Activated CD4-positive, alpha-beta T cell treated with anti-CD3 and anti-CD28 coated beads for 1 hour (primary cell): Measurements from ENCODE around the gene LDLRAD2.
"Not testable (repeated sequence)": the region's sequence is repeated elsewhere in the genome, so short reads cannot be mapped to it uniquely, and the experiment has no call there.

Experiments
- DNase-seq: peaks from one replicate; pipeline ENCODE4 v3.0.0-alpha.2; 2020

The LDLRAD2 gene, protein sequence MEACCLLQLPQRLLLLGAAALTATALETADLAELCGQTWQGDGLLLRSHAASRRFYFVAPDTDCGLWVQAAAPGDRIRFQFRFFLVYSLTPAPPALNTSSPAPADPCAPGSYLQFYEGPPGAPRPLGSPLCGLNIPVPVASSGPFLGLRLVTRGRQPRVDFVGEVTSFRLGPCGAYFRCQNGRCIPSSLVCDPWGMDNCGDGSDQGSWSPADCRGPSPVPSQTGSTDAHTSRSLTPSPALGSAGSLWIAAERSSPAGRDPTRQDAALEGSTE

DNA sequence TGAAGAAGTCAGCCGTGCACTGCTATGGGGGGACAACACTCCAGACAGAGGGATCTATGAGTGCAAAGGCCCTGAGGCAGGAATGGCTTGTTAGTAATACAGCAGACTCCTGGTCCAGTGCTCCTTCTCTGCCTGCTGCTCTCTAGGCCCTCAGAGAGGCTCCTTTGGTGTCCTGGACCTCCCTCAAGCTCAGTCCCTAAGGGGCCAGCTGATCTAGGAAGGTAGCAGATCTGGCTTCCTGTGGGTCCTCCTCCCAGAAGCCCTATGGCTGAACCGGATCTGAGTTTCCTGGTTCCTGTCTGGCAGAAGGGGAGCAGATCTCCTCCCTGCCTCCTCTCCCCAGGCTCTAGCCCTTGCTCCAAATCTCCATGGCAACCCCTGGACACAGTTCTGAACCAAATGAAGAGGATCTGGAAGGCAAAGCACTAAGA lies at the start of gene LDLRAD2:
Gene LDLRAD2 (plus strand): TSS at position 391 of the 431 bp plus-strand sequence. CDS start 187 bp downstream, outside the sequence.
- DNase-seq: no peak

DNA sequence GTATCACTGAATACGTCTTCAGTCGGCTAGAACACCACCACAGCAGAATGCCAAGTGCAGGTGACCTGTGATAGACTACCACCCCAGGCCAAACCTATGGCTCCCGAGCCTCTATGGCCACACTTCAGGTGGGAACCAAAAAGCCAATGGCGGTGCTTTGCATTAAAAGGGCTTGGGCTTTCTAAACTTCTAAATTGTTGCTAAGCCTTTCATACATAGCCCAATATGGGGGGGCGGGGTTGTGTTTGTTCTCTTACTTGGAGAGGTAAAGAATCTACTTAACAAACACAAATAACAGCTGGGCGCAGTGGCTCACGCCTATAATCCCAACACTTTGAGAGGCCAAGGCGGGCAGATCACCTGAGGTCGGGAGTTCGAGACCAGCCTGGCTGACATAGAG lies 48.8 kb upstream of the LDLRAD2 start:
- DNase-seq: no peak

DNA sequence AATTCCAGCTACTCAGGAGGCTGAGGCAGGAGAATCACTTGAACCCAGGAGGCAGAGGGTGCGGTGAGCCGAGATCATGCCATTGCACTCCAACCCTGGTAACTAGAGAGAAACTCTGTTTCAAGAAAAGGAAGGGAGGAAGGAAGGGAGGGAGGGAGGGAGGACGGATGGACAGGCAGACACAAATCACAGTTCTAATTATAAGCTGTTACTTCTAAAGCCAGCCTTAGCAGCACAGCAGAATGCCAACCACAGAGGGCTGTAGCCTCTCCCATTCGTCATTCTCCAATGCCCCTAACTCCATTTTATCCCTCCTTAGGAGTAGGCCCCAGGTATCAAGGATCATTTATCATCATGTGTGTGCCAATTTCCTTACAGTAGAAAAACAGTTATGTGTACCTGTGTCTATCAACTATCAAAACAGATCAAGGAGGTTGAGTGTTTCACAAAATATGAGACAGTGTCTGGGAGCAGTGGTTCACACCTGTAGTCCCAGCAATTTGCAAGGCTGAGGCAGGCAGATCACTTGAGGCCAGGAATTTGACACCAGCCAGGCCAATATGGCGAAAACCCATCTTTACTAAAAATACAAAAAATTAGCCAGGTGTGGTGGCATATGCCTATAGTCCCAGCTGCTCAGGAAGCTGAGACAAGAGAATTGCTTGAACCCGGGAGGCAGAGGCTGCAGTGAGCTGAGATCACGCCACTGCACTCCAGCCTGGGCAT lies 48.2 kb upstream of the LDLRAD2 start:
- DNase-seq: no peak

DNA sequence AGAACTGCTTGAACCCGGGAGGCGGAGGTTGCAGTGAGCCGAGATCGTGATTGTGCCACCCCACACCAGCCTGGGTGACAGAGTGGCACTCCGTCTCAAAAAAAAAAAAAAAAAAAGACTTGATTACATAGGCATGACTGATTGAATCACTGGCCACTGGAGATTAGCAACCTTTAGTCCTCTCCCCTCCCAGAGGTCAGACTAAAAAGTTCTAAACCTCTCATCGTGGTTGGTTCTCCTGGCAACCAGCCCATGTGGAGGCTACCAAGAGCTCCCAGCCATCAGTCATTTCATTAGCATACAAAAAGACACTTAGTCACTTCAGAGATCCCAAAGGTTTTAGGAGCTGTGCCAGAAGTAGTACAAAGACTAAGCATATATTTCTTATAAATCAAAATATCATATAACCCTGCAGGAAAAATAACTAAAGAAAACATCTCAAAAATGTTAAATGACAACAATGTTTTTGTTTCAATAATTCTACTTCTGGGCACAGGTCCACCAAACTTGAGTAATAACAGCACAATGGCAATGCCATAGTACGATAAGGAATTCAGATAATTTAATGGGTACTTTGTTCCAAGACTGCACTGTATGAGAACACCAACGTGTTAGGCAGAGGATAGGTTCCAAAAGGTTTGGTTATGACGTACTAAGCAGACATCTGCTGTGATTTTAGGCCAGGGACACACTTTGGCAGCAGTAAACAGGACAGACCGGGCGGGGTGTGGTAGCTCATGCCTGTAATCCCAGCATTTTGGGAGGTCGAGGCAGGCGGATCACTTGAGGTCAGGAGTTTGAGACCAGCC lies 47.2 kb upstream of the LDLRAD2 start:
- no peak for DNase-seq

GRCh38 chr1:21766210-21766609 lies 45.9 kb upstream of the LDLRAD2 start:
- DNase-seq: no peak

DNA sequence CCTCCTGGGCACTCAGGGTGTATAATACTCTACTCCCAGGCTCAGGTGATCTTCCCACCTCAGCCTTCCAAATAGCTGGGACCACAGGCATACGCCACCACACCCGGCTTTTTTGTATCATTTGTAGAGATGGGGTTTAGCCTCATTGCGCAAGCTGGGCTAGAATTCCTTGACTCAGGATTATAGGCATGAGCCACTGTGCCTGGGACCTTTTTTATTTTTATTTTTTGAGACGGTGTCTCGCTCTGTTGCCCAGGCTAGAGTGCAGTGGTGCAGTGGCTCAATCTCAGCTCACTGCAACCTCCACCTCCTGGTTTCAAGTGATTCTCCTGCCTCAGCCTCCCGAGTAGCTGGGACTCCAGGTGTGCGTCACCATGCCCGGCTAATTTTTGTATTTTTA lies 45.0 kb upstream of the LDLRAD2 start:
- DNase-seq: not testable (repeated sequence)

- DNase-seq: no peak
These were observed 41.9 kb upstream of the LDLRAD2 start for GRCh38 chr1:21770201-21770600.

DNA sequence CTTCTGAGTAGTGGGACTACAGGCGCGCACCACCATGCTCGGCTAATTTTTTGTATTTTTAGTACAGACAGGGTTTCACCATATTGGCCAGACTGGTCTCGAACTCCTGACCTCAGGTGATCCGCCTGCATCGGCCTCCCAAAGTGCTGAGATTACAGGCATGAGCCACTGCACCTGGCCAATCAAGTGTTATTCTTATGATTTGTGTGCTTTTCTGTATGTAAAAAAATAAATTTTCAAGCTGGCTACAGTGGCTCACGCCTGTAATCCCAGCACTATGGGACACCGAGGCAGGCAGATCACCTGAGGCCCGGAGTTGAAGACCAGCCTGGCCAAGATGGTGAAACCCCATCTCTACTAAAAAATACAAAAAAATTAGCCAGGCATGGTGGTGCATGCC lies 41.5 kb upstream of the LDLRAD2 start:
- DNase-seq: not testable (repeated sequence)

DNA sequence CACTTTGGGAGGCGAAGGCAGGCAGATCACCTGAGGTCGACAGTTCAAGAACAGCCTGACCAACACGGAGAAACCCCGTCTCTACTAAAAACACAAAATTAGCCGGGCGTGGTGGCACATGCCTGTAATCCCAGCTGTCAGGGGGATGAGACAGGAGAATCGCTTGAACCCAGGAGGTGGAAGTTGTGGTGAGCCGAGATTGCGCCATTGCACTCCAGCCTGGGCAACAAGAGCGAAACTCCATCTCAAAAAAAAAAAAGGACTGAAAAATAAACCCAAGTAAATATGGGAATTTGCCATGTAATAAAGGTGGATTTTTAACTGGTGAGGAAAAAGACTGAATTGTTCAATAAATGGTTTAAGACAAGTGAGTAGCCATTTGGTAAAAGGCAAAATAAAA lies 40.4 kb upstream of the LDLRAD2 start:
- DNase-seq: not testable (repeated sequence)

DNA sequence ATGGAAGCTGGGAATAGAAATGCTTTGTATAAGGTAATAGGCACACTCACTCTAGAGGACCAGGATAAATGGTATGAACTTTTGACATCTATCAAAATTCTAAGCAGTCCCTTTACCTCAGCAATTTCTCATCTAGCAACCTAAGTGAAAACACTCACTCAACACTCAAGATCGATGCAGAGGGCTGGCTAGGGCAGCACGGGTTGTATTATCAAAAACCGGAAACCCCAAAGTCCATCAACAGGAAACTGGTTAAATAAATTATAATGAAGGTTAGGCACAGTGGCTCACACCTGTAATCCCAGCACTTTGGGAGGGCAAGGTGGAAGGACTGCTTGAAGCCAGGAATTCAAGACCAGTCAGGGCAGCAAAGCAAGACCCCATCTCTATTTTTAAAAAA lies 38.5 kb upstream of the LDLRAD2 start:
- no peak for DNase-seq

- no peak for DNase-seq
These were observed 37.1 kb upstream of the LDLRAD2 start for GRCh38 chr1:21774835-21775549.

GRCh38 chr1:21775550-21775914 lies 36.5 kb upstream of the LDLRAD2 start:
- no peak for DNase-seq

GRCh38 chr1:21775985-21776562 lies 36.0 kb upstream of the LDLRAD2 start:
- DNase-seq: no peak

- DNase-seq: not testable (repeated sequence)
These were observed 35.1 kb upstream of the LDLRAD2 start for GRCh38 chr1:21776925-21777324.

- DNase-seq: no peak
These were observed 33.7 kb upstream of the LDLRAD2 start for GRCh38 chr1:21778405-21778727.

GRCh38 chr1:21779613-21780521 lies 32.2 kb upstream of the LDLRAD2 start:
- no peak for DNase-seq

GRCh38 chr1:21781815-21782348 lies 30.2 kb upstream of the LDLRAD2 start:
- no peak for DNase-seq

GRCh38 chr1:21782349-21782867 lies 29.7 kb upstream of the LDLRAD2 start:
- DNase-seq: peak; percentile 17

- DNase-seq: peak; percentile 95
These were observed 29.0 kb upstream of the LDLRAD2 start, which contains the start of gene USP48 for GRCh38 chr1:21782868-21783678. TSS of gene USP48 (minus strand) at chr1:21783149. CDS start at chr1:21782957, 192 bp downstream.
